ENCODE measurements around the gene OPA3. TPM values are rescaled to one million over a fixed set of nuclear protein-coding genes. Genes with fewer than 3 reads are reported as not detected.
A peak's percentile ranks its signal among the peaks of the same experiment; 100 is the strongest.

OPA3 gene
- total and polyA plus RNA-seq, 2 donors, result 3.4 to 7.4 TPM

DNA sequence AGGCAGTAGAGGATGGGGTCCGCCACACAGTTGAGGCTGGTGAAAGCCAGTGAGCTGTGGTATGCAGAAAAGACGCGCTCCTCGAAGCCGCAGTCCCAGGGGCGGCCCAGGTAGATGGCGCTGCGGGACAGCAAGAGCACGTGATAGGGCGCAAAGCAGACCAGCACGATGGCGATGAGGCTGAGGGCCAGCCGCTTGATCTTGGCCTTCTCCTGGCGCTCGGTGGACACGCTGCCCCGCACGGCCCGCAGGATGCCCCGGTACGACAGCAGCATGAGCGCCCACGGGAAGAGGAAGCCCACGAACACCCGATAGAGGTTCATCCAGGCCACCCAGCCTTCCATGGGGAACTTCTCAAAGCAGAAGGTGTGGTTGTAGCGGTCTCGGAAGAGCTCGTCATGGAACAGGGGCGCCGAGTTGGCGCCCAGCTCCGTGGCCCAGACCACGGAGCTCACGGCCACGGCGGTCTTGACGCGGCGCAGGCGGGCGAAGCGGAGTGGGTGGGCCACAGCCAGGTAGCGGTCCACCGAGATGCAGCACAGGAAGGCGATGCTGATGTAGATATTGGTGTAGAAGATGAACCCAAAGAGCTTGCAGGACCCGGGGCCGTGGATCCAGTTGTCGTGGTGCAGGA, 6.5 kb upstream of the OPA3 start:
- no peak overlapping the region for H3K4me3 ChIP-seq (ENCODE audit: low read length in 2 of 2)
- peaks cover 9 to 64% of the 10 kb centered on the region in 2 donors for H3K27me3 ChIP-seq (ENCODE audit: control insufficient read depth in 2 of 2, insufficient read depth in 1 of 2, low read length in 1 of 2)
- no peaks in the 10 kb centered on the region for H3K4me1 ChIP-seq (ENCODE audit: control insufficient read depth in 2 of 2, insufficient read depth in 2 of 2, low read length in 2 of 2)
- H3K9me3 ChIP-seq (ENCODE audit: control insufficient read depth in 2 of 2, insufficient read depth in 1 of 2, low read length in 1 of 2), result peaks cover 3 to 6% of the 10 kb centered on the region in 2 donors
- no peaks in the 10 kb centered on the region for H3K36me3 ChIP-seq (ENCODE audit: control insufficient read depth in 2 of 2, insufficient read depth in 2 of 2, low read length in 1 of 2)
- 50% methylated on average over 48 of the region's 48 CpGs for WGBS
- H3K27ac ChIP-seq (ENCODE audit: low read depth in 1 of 2, low read length in 1 of 2), result no peak overlapping the region
- no peak for DNase-seq (ENCODE audit: low read depth in 6 of 9, low spot score in 9 of 9)

- no peak for DNase-seq (ENCODE audit: low read depth in 6 of 9, low spot score in 9 of 9)
- Histone ChIP-seq H3K4me1 (ENCODE audit: control insufficient read depth in 2 of 2, insufficient read depth in 2 of 2, low read length in 2 of 2) (peaks cover 0 to under 1% of the 10 kb centered on the region in 2 donors), H3K27ac (ENCODE audit: low read depth in 1 of 2, low read length in 1 of 2) (no peak overlapping the region), H3K4me3 (ENCODE audit: low read length in 2 of 2) (no peak overlapping the region), H3K9me3 (ENCODE audit: control insufficient read depth in 2 of 2, insufficient read depth in 1 of 2, low read length in 1 of 2) (peaks cover 3 to 6% of the 10 kb centered on the region in 2 donors), H3K27me3 (ENCODE audit: control insufficient read depth in 2 of 2, insufficient read depth in 1 of 2, low read length in 1 of 2) (peaks cover 9 to 58% of the 10 kb centered on the region in 2 donors), H3K36me3 (ENCODE audit: control insufficient read depth in 2 of 2, insufficient read depth in 2 of 2, low read length in 1 of 2) (no peaks in the 10 kb centered on the region)
- whole genome bisulfite sequencing, result 72% methylated on average over 15 of the region's 15 CpGs
Observed at GRCh38 chr19:45590300-45591003, 5.8 kb upstream of the OPA3 start.

- H3K27me3 ChIP-seq (ENCODE audit: control insufficient read depth in 2 of 2, insufficient read depth in 1 of 2, low read length in 1 of 2), result peaks cover 9 to 54% of the 10 kb centered on the region in 2 donors
- DNase-seq (ENCODE audit: low read depth in 6 of 9, low spot score in 9 of 9), result no peak
- peaks cover 5 to 7% of the 10 kb centered on the region in 2 donors for H3K4me1 ChIP-seq (ENCODE audit: control insufficient read depth in 2 of 2, insufficient read depth in 2 of 2, low read length in 2 of 2)
- H3K4me3 ChIP-seq (ENCODE audit: low read length in 2 of 2), result no peak overlapping the region
- H3K36me3 ChIP-seq (ENCODE audit: control insufficient read depth in 2 of 2, insufficient read depth in 2 of 2, low read length in 1 of 2), result no peaks in the 10 kb centered on the region
- WGBS, result 95% methylated on average over 4 of the region's 4 CpGs
- no peak overlapping the region for H3K27ac ChIP-seq (ENCODE audit: low read depth in 1 of 2, low read length in 1 of 2)
- H3K9me3 ChIP-seq (ENCODE audit: control insufficient read depth in 2 of 2, insufficient read depth in 1 of 2, low read length in 1 of 2), result peaks cover 3 to 6% of the 10 kb centered on the region in 2 donors
Observed at GRCh38 chr19:45589768-45590167, 5.2 kb upstream of the OPA3 start.

- H3K4me1 ChIP-seq (ENCODE audit: control insufficient read depth in 2 of 2, insufficient read depth in 2 of 2, low read length in 2 of 2), result peaks cover 9 to 12% of the 10 kb centered on the region in 2 donors
- peaks cover 9 to 49% of the 10 kb centered on the region in 2 donors for H3K27me3 ChIP-seq (ENCODE audit: control insufficient read depth in 2 of 2, insufficient read depth in 1 of 2, low read length in 1 of 2)
- 89% methylated on average over 4 of the region's 4 CpGs for WGBS
- peaks cover 3 to 6% of the 10 kb centered on the region in 2 donors for H3K9me3 ChIP-seq (ENCODE audit: control insufficient read depth in 2 of 2, insufficient read depth in 1 of 2, low read length in 1 of 2)
- no peak overlapping the region for H3K4me3 ChIP-seq (ENCODE audit: low read length in 2 of 2)
- DNase-seq (ENCODE audit: low read depth in 6 of 9, low spot score in 9 of 9), result no peak
- H3K36me3 ChIP-seq (ENCODE audit: control insufficient read depth in 2 of 2, insufficient read depth in 2 of 2, low read length in 1 of 2), result no peaks in the 10 kb centered on the region
- H3K27ac ChIP-seq (ENCODE audit: low read depth in 1 of 2, low read length in 1 of 2), result no peak overlapping the region
Observed at GRCh38 chr19:45587873-45588272, 3.3 kb upstream of the OPA3 start.

GRCh38 chr19:45585158-45585577, 566 bp upstream of the OPA3 start:
- Histone ChIP-seq H3K36me3 (ENCODE audit: control insufficient read depth in 2 of 2, insufficient read depth in 2 of 2, low read length in 1 of 2) (peaks cover 2 to 3% of the 10 kb centered on the region in 2 donors), H3K27me3 (ENCODE audit: control insufficient read depth in 2 of 2, insufficient read depth in 1 of 2, low read length in 1 of 2) (peaks cover 0 to 22% of the 10 kb centered on the region in 2 donors), H3K4me3 (ENCODE audit: low read length in 2 of 2) (peak overlapping the region; percentile 88 to 94), H3K9me3 (ENCODE audit: control insufficient read depth in 2 of 2, insufficient read depth in 1 of 2, low read length in 1 of 2) (peaks cover 0 to 2% of the 10 kb centered on the region in 2 donors), H3K27ac (ENCODE audit: low read depth in 1 of 2, low read length in 1 of 2) (peak overlapping the region; percentile 77 to 94), H3K4me1 (ENCODE audit: control insufficient read depth in 2 of 2, insufficient read depth in 2 of 2, low read length in 2 of 2) (peaks cover 9 to 12% of the 10 kb centered on the region in 2 donors)
- WGBS, result 26% methylated on average over 7 of the region's 7 CpGs
- DNase-seq (ENCODE audit: low read depth in 6 of 9, low spot score in 9 of 9), result no peak

DNA sequence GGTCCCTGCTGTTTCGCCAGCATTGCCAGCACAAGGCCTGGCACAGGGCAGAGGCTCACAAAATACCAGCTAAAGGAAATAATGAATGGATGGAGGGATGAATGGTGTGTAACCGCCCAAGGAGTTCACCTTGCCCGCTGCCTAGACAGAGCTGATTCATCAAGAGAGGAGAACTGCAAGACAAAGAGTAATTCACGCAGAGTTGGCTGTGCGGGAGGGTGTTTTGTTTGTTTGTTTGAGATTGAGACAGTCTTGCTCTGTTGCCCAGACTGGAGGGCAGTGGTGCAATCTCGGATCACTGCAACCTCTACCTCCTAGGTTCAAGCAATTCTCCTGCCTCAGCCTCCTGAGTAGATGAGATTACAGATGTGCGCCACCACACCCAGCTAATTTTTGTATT, 3.0 kb downstream of the OPA3 start:
- H3K4me1 ChIP-seq (ENCODE audit: control insufficient read depth in 2 of 2, insufficient read depth in 2 of 2, low read length in 2 of 2), result peaks cover 9 to 12% of the 10 kb centered on the region in 2 donors

GRCh38 chr19:45578861-45579260, 5.7 kb downstream of the OPA3 start:
- H3K4me1 ChIP-seq (ENCODE audit: control insufficient read depth in 2 of 2, insufficient read depth in 2 of 2, low read length in 2 of 2), result peaks cover 3% of the 10 kb centered on the region in 2 donors
- DNase-seq (ENCODE audit: low read depth in 6 of 9, low spot score in 9 of 9), result no peak
- WGBS, result 95% methylated on average over 5 of the region's 5 CpGs
- no peaks in the 10 kb centered on the region for H3K27me3 ChIP-seq (ENCODE audit: control insufficient read depth in 2 of 2, insufficient read depth in 1 of 2, low read length in 1 of 2)
- H3K4me3 ChIP-seq (ENCODE audit: low read length in 2 of 2), result no peak overlapping the region
- H3K9me3 ChIP-seq (ENCODE audit: control insufficient read depth in 2 of 2, insufficient read depth in 1 of 2, low read length in 1 of 2), result no peaks in the 10 kb centered on the region
- H3K36me3 ChIP-seq (ENCODE audit: control insufficient read depth in 2 of 2, insufficient read depth in 2 of 2, low read length in 1 of 2), result peaks cover 3 to 6% of the 10 kb centered on the region in 2 donors
- no peak overlapping the region for H3K27ac ChIP-seq (ENCODE audit: low read depth in 1 of 2, low read length in 1 of 2)

More for the DNA sequence above, 3.0 kb downstream of the OPA3 start:
- WGBS, result over 99% methylated on average over 7 of the region's 7 CpGs
- H3K27ac ChIP-seq (ENCODE audit: low read depth in 1 of 2, low read length in 1 of 2), result no peak overlapping the region
- H3K27me3 ChIP-seq (ENCODE audit: control insufficient read depth in 2 of 2, insufficient read depth in 1 of 2, low read length in 1 of 2), result peaks cover 0 to 3% of the 10 kb centered on the region in 2 donors
- H3K36me3 ChIP-seq (ENCODE audit: control insufficient read depth in 2 of 2, insufficient read depth in 2 of 2, low read length in 1 of 2), result peaks cover 2 to 3% of the 10 kb centered on the region in 2 donors
- no peak overlapping the region for H3K4me3 ChIP-seq (ENCODE audit: low read length in 2 of 2)
- H3K9me3 ChIP-seq (ENCODE audit: control insufficient read depth in 2 of 2, insufficient read depth in 1 of 2, low read length in 1 of 2), result no peaks in the 10 kb centered on the region
- DNase-seq (ENCODE audit: low read depth in 6 of 9, low spot score in 9 of 9), result no peak

- no peak for DNase-seq (ENCODE audit: low read depth in 6 of 9, low spot score in 9 of 9)
- 84% methylated on average over 11 of the region's 11 CpGs for WGBS
- Histone ChIP-seq H3K36me3 (ENCODE audit: control insufficient read depth in 2 of 2, insufficient read depth in 2 of 2, low read length in 1 of 2) (peaks cover 5% of the 10 kb centered on the region in 2 donors), H3K4me1 (ENCODE audit: control insufficient read depth in 2 of 2, insufficient read depth in 2 of 2, low read length in 2 of 2) (no peaks in the 10 kb centered on the region), H3K4me3 (ENCODE audit: low read length in 2 of 2) (no peak overlapping the region), H3K9me3 (ENCODE audit: control insufficient read depth in 2 of 2, insufficient read depth in 1 of 2, low read length in 1 of 2) (no peaks in the 10 kb centered on the region), H3K27ac (ENCODE audit: low read depth in 1 of 2, low read length in 1 of 2) (peak overlapping the region in 1 of 2 donors; percentile 31), H3K27me3 (ENCODE audit: control insufficient read depth in 2 of 2, insufficient read depth in 1 of 2, low read length in 1 of 2) (no peaks in the 10 kb centered on the region)
Observed at GRCh38 chr19:45577111-45577905, 7.3 kb downstream of the OPA3 start.

- 70% methylated on average over 3 of the region's 3 CpGs for WGBS
- no peak overlapping the region for H3K27ac ChIP-seq (ENCODE audit: low read depth in 1 of 2, low read length in 1 of 2)
- H3K4me3 ChIP-seq (ENCODE audit: low read length in 2 of 2), result no peak overlapping the region
- H3K27me3 ChIP-seq (ENCODE audit: control insufficient read depth in 2 of 2, insufficient read depth in 1 of 2, low read length in 1 of 2), result no peaks in the 10 kb centered on the region
- no peaks in the 10 kb centered on the region for H3K4me1 ChIP-seq (ENCODE audit: control insufficient read depth in 2 of 2, insufficient read depth in 2 of 2, low read length in 2 of 2)
- peaks cover 4 to 5% of the 10 kb centered on the region in 2 donors for H3K36me3 ChIP-seq (ENCODE audit: control insufficient read depth in 2 of 2, insufficient read depth in 2 of 2, low read length in 1 of 2)
- no peaks in the 10 kb centered on the region for H3K9me3 ChIP-seq (ENCODE audit: control insufficient read depth in 2 of 2, insufficient read depth in 1 of 2, low read length in 1 of 2)
- no peak for DNase-seq (ENCODE audit: low read depth in 6 of 9, low spot score in 9 of 9)
Observed at GRCh38 chr19:45576682-45577081, 7.9 kb downstream of the OPA3 start.
